ENCODE results near the gene MRPL36.

DNA sequence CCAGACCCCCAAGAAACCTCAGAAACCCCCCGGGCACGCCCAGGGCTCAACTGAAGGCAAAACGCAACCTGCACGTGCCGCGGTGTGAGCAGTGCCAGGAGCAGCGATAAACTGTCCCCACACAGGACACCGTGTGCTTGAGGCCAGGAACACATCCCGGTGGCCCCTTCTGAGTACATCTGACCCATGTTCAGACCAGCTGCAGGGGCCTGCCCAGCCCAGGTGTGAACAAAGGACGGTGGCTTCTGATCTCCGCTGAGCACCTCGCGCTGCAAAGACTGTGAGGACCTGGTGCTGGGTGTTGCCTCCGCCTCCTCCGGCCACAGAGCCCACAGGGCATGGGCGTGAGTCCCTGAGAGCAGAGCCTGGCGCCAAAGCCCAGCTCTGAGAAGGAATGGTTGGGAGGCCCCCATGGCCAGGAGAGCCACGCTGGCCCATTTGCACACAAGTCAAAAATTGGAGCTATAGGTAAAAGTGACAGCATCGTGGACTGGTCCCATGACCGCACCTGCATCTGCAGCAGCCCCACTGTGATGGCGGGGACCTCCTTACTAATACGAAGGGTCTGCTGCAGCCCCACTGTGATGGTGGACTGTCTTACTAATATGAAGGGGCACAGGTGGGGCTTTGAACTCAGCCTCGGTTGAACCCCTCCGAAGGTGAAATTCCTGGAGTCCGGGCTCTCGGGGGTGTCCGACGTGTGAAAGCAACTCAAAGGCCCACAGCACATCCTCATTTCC, 33.0 kb upstream of the MRPL36 start:
- TF ChIP-seq POLR2A (IDR thresholded peaks at IDR 0.05) (no peak), EP300 (IDR thresholded peaks at IDR 0.05) (no peak), POLR2AphosphoS5 (IDR thresholded peaks at IDR 0.05) (no peak)
- TF ChIP-seq, protein P1, sequence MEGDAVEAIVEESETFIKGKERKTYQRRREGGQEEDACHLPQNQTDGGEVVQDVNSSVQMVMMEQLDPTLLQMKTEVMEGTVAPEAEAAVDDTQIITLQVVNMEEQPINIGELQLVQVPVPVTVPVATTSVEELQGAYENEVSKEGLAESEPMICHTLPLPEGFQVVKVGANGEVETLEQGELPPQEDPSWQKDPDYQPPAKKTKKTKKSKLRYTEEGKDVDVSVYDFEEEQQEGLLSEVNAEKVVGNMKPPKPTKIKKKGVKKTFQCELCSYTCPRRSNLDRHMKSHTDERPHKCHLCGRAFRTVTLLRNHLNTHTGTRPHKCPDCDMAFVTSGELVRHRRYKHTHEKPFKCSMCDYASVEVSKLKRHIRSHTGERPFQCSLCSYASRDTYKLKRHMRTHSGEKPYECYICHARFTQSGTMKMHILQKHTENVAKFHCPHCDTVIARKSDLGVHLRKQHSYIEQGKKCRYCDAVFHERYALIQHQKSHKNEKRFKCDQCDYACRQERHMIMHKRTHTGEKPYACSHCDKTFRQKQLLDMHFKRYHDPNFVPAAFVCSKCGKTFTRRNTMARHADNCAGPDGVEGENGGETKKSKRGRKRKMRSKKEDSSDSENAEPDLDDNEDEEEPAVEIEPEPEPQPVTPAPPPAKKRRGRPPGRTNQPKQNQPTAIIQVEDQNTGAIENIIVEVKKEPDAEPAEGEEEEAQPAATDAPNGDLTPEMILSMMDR (IDR thresholded peaks at IDR 0.05): no peak
